A673 (cell line): ENCODE data around the gene ST7L. TPM values are rescaled to one million over a fixed set of nuclear protein-coding genes. Genes with fewer than 3 reads are reported as not detected.

ENCODE experiments used
- BruUV-seq: library from RNA; stranded (reverse); fragments of 400-500 nt; replicated peaks from 2 replicates; lab custom pipeline; 2021; lab: Mats Ljungman, UMichigan
- CTCF ChIA-PET: fragments of 300-600 bp; sonication (Branson Sonifier 250); formaldehyde crosslinking; loops from one replicate; lab custom pipeline; 2022; ENCODE audit warnings: antibody characterized with exemption; lab: Charles Lee
- POLR2A ChIA-PET: fragments of 300-600 bp; sonication (Branson Sonifier 250); formaldehyde crosslinking; loops from one replicate; lab custom pipeline; 2022; ENCODE audit warnings: antibody characterized with exemption; ENCODE audit not compliant: low non-redundant PET; lab: Charles Lee
- DNase-seq: peaks from one replicate; pipeline ENCODE4 v3.0.0-alpha.2; 2015; ENCODE audit warnings: low spot score
- H3K27ac ChIP-seq: fragments of 200-600 bp; sonication (generic); 2 replicates; pipeline ENCODE4 v1.5.1; 2016; ENCODE audit warnings: mixed run types, low read depth, mild to moderate bottlenecking, mixed read lengths, antibody characterized with exemption, low read length; ENCODE audit not compliant: poor library complexity, severe bottlenecking
- H3K27me3 ChIP-seq: fragments of 200-600 bp; sonication (generic); replicated peaks from 2 replicates; pipeline ENCODE4 v1.6.1; 2017; ENCODE audit warnings: mixed run types, low read depth, mild to moderate bottlenecking, mixed read lengths, antibody characterized with exemption, low read length; ENCODE audit not compliant: insufficient read depth, poor library complexity
- H3K36me3 ChIP-seq: fragments of 200-600 bp; sonication (generic); 2 replicates; pipeline ENCODE4 v1.6.1; 2016; ENCODE audit warnings: mixed run types, mild to moderate bottlenecking, mixed read lengths, antibody characterized with exemption, low read length; ENCODE audit not compliant: insufficient read depth, poor library complexity, severe bottlenecking
- H3K4me1 ChIP-seq: fragments of 200-600 bp; sonication (generic); 2 replicates; pipeline ENCODE4 v1.6.1; 2017; ENCODE audit warnings: mixed run types, mild to moderate bottlenecking, mixed read lengths, antibody characterized with exemption, low read length; ENCODE audit not compliant: insufficient read depth, poor library complexity, severe bottlenecking
- H3K4me3 ChIP-seq: fragments of 200-600 bp; sonication (generic); 2 replicates; pipeline ENCODE4 v1.5.1; 2016; ENCODE audit warnings: low read depth, mixed run types, mild to moderate bottlenecking, mixed read lengths, low read length; ENCODE audit not compliant: poor library complexity, severe bottlenecking
- H3K9me3 ChIP-seq: fragments of 200-600 bp; sonication (generic); 2 replicates; pipeline ENCODE4 v1.6.1; 2016; ENCODE audit warnings: mixed run types, low read depth, mild to moderate bottlenecking, mixed read lengths, antibody characterized with exemption, low read length; ENCODE audit not compliant: poor library complexity, severe bottlenecking
- EZH2 ChIP-seq: fragments of 200-600 bp; sonication (generic); IDR thresholded peaks from 2 replicates; pipeline ENCODE4 v1.6.1; 2017; ENCODE audit warnings: borderline replicate concordance, low read depth, mild to moderate bottlenecking, mixed read lengths, antibody characterized with exemption, low read length; ENCODE audit not compliant: poor library complexity, severe bottlenecking
- intact Hi-C: fragments of 100-400 bp; cut with micrococcal nuclease; formaldehyde crosslinking; loops from one replicate; pipeline ENCODE4 v1.10.0; 2022; ENCODE audit not compliant: unreplicated experiment
- total RNA-seq: library from RNA; stranded (reverse); gene quantifications from 2 replicates; pipeline ENCODE4 v1.2.3, GENCODE V29; 2021
- TF ChIP-seq, protein P1 (sequence below): fragments of 300-800, 200-600 bp; sonication (generic); conservative IDR thresholded peaks from 2 replicates; pipeline ENCODE4 v1.5.1; 2017; ENCODE audit warnings: low read depth, mild to moderate bottlenecking, antibody characterized with exemption, low read length, moderate library complexity, mixed read lengths

Gene ST7L
- total RNA-seq, 1 experiment from 2014 or later, result 29.6 TPM

DNA sequence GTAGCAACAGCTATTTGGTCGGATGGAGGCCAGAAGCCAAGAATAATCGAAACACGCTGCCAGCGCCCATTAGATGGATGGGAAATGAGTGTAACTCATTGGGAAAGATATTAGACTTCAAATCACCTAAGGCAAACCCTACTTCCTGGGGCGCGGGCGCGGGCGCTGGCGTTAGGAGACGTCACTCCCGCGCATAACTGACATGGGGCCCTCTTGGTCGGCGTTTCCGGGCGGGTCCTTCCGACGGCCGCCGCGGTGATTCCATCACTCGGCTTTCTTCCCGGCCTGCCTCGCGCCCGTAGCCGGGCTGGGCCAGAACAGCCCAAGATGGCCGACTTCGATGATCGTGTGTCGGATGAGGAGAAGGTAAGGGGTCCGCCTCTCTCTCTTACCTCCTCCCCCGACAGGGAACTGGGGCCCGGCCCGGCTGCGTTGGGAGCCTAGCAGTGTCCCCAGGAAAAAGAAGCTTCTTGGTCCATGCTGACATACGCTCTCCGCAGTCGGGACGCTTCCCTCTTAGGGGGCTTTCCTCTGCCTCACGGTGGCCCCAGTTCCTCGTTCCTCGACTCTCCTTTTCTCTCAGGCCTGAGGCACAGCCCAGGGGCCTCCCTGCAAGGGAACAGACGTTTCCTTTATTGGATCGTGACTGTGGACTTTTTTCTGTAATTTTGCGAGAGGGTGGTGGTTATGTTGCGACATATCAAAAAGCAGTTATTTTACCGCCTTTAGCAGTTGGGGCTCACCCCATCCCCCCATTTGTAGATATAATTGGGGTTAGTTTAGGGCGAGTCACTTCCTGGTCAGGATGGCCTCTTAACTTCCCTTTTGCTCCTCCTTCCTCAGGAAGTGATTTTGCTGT is 806 bp upstream of the ST7L start, which contains the start of gene CAPZA1:
Gene CAPZA1 (plus strand): TSS at position 315 of the 859 bp plus-strand sequence. CDS start 13 bp downstream, at position 328.
- no TSS peak for BruUV-seq
- Histone ChIP-seq H3K9me3 (no peaks in the 10 kb centered on the region), H3K4me3 (peak within 1 kb of the TSS; percentile 83)

DNA sequence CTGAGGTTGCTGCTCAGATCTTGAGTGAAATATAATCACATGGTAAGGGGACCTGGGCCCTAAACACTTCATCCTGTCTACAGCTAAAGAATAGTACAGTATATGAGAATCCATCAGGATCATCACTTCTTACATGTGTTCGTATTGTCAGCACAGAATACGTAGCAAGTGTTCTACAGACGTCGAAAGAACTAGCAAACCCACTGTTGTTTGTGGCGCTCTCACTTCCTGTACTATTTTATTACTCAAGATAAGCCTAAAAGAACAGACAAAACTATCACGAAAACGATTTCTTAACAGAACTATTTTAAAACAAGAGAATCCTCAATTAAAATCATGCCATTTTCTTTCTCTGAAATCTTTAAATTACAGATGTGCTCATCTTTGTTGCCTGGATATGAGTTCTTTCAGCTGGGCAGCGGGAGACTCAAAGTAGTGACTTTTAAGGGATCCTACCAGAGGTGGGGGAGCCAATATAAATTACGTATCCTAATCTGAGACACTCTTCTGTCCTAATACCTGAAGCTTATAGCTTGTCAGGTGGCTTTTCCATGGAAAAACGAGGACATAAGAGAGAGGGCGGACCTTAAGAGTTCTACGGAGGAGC is 724 bp downstream of the ST7L start:
- ChIA-PET CTCF (interaction anchor here (1.0 to 1.6 kb wide), 2 partner anchors 89 to 228 kb away, joined by 3 to 4 read pairs; no protein-coding TSS in a partner anchor), POLR2A (no interaction called here)
- H3K4me1 ChIP-seq, result peaks cover 18% of the 10 kb centered on the region
- TF ChIP-seq, protein P1, sequence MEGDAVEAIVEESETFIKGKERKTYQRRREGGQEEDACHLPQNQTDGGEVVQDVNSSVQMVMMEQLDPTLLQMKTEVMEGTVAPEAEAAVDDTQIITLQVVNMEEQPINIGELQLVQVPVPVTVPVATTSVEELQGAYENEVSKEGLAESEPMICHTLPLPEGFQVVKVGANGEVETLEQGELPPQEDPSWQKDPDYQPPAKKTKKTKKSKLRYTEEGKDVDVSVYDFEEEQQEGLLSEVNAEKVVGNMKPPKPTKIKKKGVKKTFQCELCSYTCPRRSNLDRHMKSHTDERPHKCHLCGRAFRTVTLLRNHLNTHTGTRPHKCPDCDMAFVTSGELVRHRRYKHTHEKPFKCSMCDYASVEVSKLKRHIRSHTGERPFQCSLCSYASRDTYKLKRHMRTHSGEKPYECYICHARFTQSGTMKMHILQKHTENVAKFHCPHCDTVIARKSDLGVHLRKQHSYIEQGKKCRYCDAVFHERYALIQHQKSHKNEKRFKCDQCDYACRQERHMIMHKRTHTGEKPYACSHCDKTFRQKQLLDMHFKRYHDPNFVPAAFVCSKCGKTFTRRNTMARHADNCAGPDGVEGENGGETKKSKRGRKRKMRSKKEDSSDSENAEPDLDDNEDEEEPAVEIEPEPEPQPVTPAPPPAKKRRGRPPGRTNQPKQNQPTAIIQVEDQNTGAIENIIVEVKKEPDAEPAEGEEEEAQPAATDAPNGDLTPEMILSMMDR, result no peak
- TF ChIP-seq EZH2, result no peak
- intact Hi-C loops, result loop anchor here (2.0 to 10.0 kb wide), 3 partner anchors 117 to 223 kb away; no protein-coding TSS in a partner anchor
- H3K9me3 ChIP-seq, result no peaks in the 10 kb centered on the region
- H3K4me3 ChIP-seq, result peak overlapping the region; percentile 83
- peak; percentile 39 for DNase-seq
- H3K27ac ChIP-seq, result peak overlapping the region; percentile 99
- H3K27me3 ChIP-seq, result no peaks in the 10 kb centered on the region
- H3K36me3 ChIP-seq, result peaks cover 25% of the 10 kb centered on the region
- BruUV-seq, result TSS peak; percentile 55

More for the DNA sequence above, 806 bp upstream of the ST7L start, which contains the start of gene CAPZA1:
- TF ChIP-seq EZH2, result no peak
- TF ChIP-seq, protein P1, result no peak; the same call in 1 of the 2 replicates
- Histone ChIP-seq H3K4me1 (peaks cover 18% of the 10 kb centered on the region), H3K27me3 (no peaks in the 10 kb centered on the region), H3K36me3 (peaks cover 13% of the 10 kb centered on the region), H3K27ac (peak within 1 kb of the TSS; percentile 99)
- CTCF ChIA-PET, result interaction anchor here (0.7 kb wide), 1 partner anchor 229 kb away, joined by 10 read pairs; no protein-coding TSS in a partner anchor
- intact Hi-C loops, result loop anchor here (2.0 to 10.0 kb wide), 4 partner anchors 55 to 225 kb away; partner anchors contain the start of gene MOV10
- DNase-seq, result peak; percentile 95
- POLR2A ChIA-PET, result no interaction called here

DNA sequence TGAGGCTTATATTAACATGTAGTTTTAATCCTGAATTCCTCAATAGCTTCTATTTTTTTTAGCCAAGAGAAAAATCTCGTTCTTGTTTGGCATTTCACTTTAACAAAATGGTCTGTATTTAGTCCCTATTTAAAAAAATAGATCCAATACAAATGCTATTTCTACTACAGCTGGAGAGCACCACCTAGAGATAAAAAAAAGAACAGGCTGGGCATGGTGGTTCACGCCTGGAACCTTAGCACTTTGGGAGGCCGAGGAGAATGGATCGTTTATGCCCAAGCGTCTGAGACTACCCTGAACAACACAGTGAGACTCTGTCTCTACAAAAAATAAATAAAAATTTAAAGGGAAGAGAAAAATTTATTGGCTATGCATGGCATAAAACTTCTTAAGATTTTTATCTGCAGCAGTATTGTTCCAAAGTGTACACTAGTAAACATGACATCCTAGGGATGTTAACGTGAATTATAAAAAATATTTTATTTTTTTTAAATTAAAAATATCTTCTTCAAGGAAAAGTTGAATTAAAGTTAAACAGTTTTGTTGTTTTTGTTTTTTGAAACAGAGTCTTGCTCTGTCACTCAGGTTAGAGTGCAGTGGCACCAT is 4.4 kb downstream of the ST7L start:
- intact Hi-C loops, result loop anchor here (2.0 to 10.0 kb wide), 2 partner anchors 92 to 150 kb away; partner anchors contain the start of gene RHOC
- Histone ChIP-seq H3K27ac (no peak overlapping the region), H3K9me3 (no peaks in the 10 kb centered on the region), H3K36me3 (peaks cover 55% of the 10 kb centered on the region), H3K4me3 (no peak overlapping the region), H3K27me3 (no peaks in the 10 kb centered on the region), H3K4me1 (peaks cover 6% of the 10 kb centered on the region)
- CTCF ChIA-PET, result interaction anchor here (0.9 to 1.0 kb wide), 4 partner anchors 113 to 256 kb away, joined by 3 to 6 read pairs (median 3); partner anchors contain the start of gene CTTNBP2NL
- no peak for TF ChIP-seq EZH2
- TF ChIP-seq, protein P1, result peak; percentile 69
- no TSS peak for BruUV-seq
- DNase-seq, result peak; percentile 67
- POLR2A ChIA-PET, result no interaction called here
